ENCODE results near the gene CEP57. TPM values are rescaled to one million over a fixed set of nuclear protein-coding genes. Genes with fewer than 3 reads are reported as not detected.

CEP57 gene
- total RNA-seq, 1 experiment from 2014 or later: 58.7 TPM

DNA sequence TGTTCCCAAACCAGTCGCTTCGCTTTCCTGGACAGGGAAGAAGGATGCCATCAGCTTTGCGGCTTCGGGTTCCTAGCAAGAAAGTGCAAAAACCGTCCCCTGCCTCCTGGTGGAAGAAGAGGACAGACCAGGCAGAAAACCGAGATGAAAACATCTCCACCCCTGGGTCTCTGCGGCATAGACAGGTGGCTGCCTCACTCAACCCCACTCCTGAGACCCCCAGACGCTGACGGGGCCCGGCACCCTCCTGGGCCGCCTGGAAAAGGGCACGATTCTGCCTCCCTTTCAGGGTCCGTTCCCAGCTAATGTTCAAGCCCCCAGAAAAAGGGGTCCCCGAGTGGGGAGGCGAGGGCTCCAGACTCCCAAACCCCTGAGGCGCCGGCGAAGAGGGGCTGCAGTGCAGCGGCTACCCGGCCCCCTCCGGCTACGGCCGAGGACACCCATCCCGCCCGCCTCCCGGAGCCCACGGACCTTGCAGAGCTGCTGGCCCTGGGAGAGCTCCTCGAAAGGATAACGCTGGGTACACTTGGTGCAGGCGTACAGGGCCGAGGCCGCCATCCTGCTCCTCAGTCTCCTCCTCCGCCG is 1.3 kb upstream of the CEP57 start:
- BruUV-seq (replicated peaks): no TSS peak
- TF ChIP-seq, protein P1, sequence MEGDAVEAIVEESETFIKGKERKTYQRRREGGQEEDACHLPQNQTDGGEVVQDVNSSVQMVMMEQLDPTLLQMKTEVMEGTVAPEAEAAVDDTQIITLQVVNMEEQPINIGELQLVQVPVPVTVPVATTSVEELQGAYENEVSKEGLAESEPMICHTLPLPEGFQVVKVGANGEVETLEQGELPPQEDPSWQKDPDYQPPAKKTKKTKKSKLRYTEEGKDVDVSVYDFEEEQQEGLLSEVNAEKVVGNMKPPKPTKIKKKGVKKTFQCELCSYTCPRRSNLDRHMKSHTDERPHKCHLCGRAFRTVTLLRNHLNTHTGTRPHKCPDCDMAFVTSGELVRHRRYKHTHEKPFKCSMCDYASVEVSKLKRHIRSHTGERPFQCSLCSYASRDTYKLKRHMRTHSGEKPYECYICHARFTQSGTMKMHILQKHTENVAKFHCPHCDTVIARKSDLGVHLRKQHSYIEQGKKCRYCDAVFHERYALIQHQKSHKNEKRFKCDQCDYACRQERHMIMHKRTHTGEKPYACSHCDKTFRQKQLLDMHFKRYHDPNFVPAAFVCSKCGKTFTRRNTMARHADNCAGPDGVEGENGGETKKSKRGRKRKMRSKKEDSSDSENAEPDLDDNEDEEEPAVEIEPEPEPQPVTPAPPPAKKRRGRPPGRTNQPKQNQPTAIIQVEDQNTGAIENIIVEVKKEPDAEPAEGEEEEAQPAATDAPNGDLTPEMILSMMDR (IDR thresholded peaks at IDR 0.05; ENCODE audit: unreplicated experiment): no peak
- peak; percentile 25 for DNase-seq
- intact Hi-C loops (cut with micrococcal nuclease; ENCODE audit: unreplicated experiment): loop anchor here (2.0 kb wide), 1 partner anchor 74 kb away; no protein-coding TSS in a partner anchor
- H3K9me3 Mint-ChIP-seq (ENCODE audit: low read depth, unreplicated experiment): no peaks in the 10 kb centered on the region
- peaks cover 13% of the 10 kb centered on the region for H3K4me1 Mint-ChIP-seq (ENCODE audit: low read depth, unreplicated experiment)
- H3K27ac Mint-ChIP-seq (ENCODE audit: unreplicated experiment): peak overlapping the region; percentile 60
- H3K36me3 Mint-ChIP-seq (ENCODE audit: insufficient read depth, unreplicated experiment): peaks cover 64% of the 10 kb centered on the region
- no peaks in the 10 kb centered on the region for H3K27me3 Mint-ChIP-seq (ENCODE audit: unreplicated experiment)
- peak overlapping the region; percentile 73 for H3K4me3 Mint-ChIP-seq (ENCODE audit: low read depth, unreplicated experiment)
- CTCF ChIA-PET: interaction anchor here (0.6 to 0.8 kb wide), 4 partner anchors 572 to 637 kb away, joined by 3 to 6 read pairs (median 4); partner anchors contain the start of genes CCDC82 and JRKL

DNA sequence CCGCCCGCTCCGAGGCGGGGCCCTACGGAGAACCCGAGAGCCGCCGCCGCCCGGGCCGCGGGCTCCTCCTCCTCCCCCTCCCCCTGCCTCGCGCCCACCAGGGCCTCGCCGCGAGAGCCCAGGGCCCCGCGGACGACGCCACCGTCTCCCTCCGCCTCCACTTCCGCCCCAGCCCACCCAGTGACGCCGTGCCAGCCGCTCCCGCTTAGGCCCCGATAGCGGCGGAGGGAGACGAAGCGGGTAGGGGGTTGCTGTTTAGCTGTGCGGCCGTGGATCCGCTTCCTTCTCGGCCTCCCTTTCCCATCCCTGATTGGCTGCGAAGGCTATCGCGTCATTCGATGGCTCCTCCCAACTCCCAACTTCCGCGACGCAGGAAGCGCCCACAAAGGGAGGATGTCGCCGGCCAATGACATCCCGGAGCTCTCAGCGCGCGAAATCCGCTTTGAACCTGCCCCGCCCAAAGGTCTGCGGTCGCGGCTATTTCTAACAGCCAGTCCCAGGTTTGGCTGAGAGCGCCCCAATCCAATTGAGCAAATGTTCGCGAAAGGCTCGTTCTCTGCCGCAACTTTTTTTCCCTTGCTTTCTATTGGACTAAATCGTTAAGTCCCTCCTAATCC is 684 bp upstream of the CEP57 start, which contains the start of gene FAM76B:
Gene FAM76B (minus strand): TSS at position 277 of the 617 bp plus-strand sequence. CDS start 304 bp downstream, outside the sequence.
- CTCF ChIA-PET: interaction anchor here (0.6 to 0.8 kb wide), 2 partner anchors 600 to 603 kb away, joined by 3 to 4 read pairs; partner anchors contain the start of genes CCDC82 and JRKL
- Mint-ChIP-seq H3K36me3 (ENCODE audit: insufficient read depth, unreplicated experiment) (peaks cover 68% of the 10 kb centered on the region), H3K4me3 (ENCODE audit: low read depth, unreplicated experiment) (peak within 1 kb of the TSS; percentile 73), H3K27me3 (ENCODE audit: unreplicated experiment) (no peaks in the 10 kb centered on the region), H3K9me3 (ENCODE audit: low read depth, unreplicated experiment) (no peaks in the 10 kb centered on the region), H3K4me1 (ENCODE audit: low read depth, unreplicated experiment) (peaks cover 19% of the 10 kb centered on the region), H3K27ac (ENCODE audit: unreplicated experiment) (peak within 1 kb of the TSS; percentile 60)
- intact Hi-C loops (cut with micrococcal nuclease; ENCODE audit: unreplicated experiment): loop anchor here (2.0 to 5.0 kb wide), 2 partner anchors 75 to 603 kb away; partner anchors contain the start of gene JRKL
- TF ChIP-seq, protein P1 (IDR thresholded peaks at IDR 0.05; ENCODE audit: unreplicated experiment): no peak
- DNase-seq: peak; percentile 92
- TSS peak; percentile 6 for BruUV-seq (replicated peaks)

DNA sequence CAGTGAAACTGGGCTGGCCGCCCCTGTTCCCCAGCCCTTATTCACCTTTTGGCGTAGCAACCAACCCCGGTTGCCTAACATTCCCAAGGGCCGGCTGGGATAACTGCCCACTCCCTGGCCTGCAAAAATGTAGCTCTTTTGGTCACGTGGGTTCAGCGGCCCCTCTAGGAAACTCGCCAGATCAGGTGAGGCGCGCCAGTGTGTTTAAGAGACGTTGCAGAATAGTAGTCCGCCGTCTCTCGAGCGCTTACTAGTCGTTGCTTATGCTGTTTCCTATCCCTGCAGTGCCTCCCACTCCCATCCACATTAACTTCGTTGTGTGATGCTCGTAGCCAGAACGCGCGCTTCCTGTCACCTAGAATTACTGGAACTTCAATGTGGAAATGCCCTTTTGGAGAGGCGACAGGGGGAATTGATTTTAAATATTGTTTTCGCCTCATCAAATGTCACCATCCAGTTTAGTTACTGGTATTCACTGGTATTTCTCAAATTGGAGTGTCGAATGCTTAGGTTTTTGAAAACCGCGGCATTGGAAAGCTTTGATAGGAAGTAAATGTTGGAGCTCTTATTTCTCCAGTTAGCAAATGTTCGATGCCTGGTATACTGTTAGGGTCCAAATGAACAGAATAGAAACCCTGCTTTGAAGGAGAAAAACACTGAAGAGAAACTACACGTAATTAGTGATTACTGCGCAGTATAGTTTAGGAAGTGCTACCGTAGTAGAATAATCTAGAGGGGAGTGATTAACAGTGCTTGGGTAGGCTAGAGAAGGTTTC is 823 bp downstream of the CEP57 start:
- BruUV-seq (replicated peaks): TSS peak; percentile 39
- no peaks in the 10 kb centered on the region for H3K27me3 Mint-ChIP-seq (ENCODE audit: unreplicated experiment)
- TF ChIP-seq, protein P1 (IDR thresholded peaks at IDR 0.05; ENCODE audit: unreplicated experiment): no peak
- DNase-seq: peak; percentile 58
- peak overlapping the region; percentile 60 for H3K27ac Mint-ChIP-seq (ENCODE audit: unreplicated experiment)
- H3K4me1 Mint-ChIP-seq (ENCODE audit: low read depth, unreplicated experiment): peaks cover 30% of the 10 kb centered on the region
- peaks cover 63% of the 10 kb centered on the region for H3K36me3 Mint-ChIP-seq (ENCODE audit: insufficient read depth, unreplicated experiment)
- H3K9me3 Mint-ChIP-seq (ENCODE audit: low read depth, unreplicated experiment): no peaks in the 10 kb centered on the region
- H3K4me3 Mint-ChIP-seq (ENCODE audit: low read depth, unreplicated experiment): peak overlapping the region; percentile 73
- intact Hi-C loops (cut with micrococcal nuclease; ENCODE audit: unreplicated experiment): loop anchor here (5.0 kb wide), 1 partner anchor 601 kb away; the partner anchor contains the start of gene JRKL
- CTCF ChIA-PET: interaction anchor here (0.6 kb wide), 2 partner anchors 288 to 1048 kb away, joined by 3 to 4 read pairs; no protein-coding TSS in a partner anchor

DNA sequence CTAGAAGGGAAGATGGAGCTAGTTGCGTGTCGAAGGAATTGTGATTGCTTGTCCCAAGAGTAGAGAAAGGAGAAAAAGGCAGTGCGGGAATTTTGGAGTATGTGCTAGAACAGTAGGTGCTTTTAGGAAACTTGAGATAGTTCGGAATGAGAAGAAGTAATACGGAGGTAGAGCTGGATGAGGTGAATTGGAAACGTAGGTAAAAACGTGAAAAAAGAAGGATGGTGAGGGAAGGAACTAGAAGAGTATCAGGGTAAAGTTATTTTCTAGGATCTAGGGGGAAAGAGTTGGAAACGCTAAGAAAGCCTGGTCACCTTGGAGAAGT is 1.4 kb downstream of the CEP57 start:
- BruUV-seq (replicated peaks): no TSS peak
- CTCF ChIA-PET: interaction anchor here (0.6 kb wide), 1 partner anchor 288 kb away, joined by 3 read pairs; no protein-coding TSS in a partner anchor
- intact Hi-C loops (cut with micrococcal nuclease; ENCODE audit: unreplicated experiment): loop anchor here (5.0 kb wide), 1 partner anchor 601 kb away; the partner anchor contains the start of gene JRKL
- no peaks in the 10 kb centered on the region for H3K9me3 Mint-ChIP-seq (ENCODE audit: low read depth, unreplicated experiment)
- no peak for DNase-seq
- peaks cover 35% of the 10 kb centered on the region for H3K4me1 Mint-ChIP-seq (ENCODE audit: low read depth, unreplicated experiment)
- TF ChIP-seq, protein P1 (IDR thresholded peaks at IDR 0.05; ENCODE audit: unreplicated experiment): no peak
- no peaks in the 10 kb centered on the region for H3K27me3 Mint-ChIP-seq (ENCODE audit: unreplicated experiment)
- H3K27ac Mint-ChIP-seq (ENCODE audit: unreplicated experiment): peak overlapping the region; percentile 60
- H3K4me3 Mint-ChIP-seq (ENCODE audit: low read depth, unreplicated experiment): peak overlapping the region; percentile 73
- H3K36me3 Mint-ChIP-seq (ENCODE audit: insufficient read depth, unreplicated experiment): peaks cover 62% of the 10 kb centered on the region
